HG02610 (cell line): ENCODE results near the gene CARMIL3.
A peak's percentile ranks its signal among the peaks of the same experiment; 100 is the strongest.
"Not testable (repeated sequence)": the region's sequence is repeated elsewhere in the genome, so short reads cannot be mapped to it uniquely, and the experiment has no call there.

Experiments used
- ATAC-seq: cut with Tn5 transposase; IDR thresholded peaks from one replicate; pipeline ENCODE4 v1.9.1; 2021; ENCODE audit warnings: mild to moderate bottlenecking, moderate library complexity; ENCODE audit not compliant: unreplicated experiment

Gene CARMIL3

GRCh38 chr14:24036963-24037657 lies 14.7 kb upstream of the CARMIL3 start:
- ATAC-seq, result peak; percentile 18

- ATAC-seq, result no peak
These were observed 14.2 kb upstream of the CARMIL3 start for GRCh38 chr14:24037658-24038037.

- ATAC-seq, result no peak
These were observed 13.1 kb upstream of the CARMIL3 start for GRCh38 chr14:24038686-24039085.

- ATAC-seq, result no peak
These were observed 11.1 kb upstream of the CARMIL3 start for GRCh38 chr14:24040692-24041091.

- no peak for ATAC-seq
These were observed 9.1 kb upstream of the CARMIL3 start for GRCh38 chr14:24042746-24043145.

- ATAC-seq, result not testable (repeated sequence)
These were observed 2.8 kb upstream of the CARMIL3 start for GRCh38 chr14:24049002-24049401.

GRCh38 chr14:24050753-24051152 lies 1.1 kb upstream of the CARMIL3 start:
- ATAC-seq, result not testable (repeated sequence)

- ATAC-seq, result no peak
These were observed 527 bp upstream of the CARMIL3 start for GRCh38 chr14:24051176-24051788.

- ATAC-seq, result no peak
These were observed 1.1 kb downstream of the CARMIL3 start for GRCh38 chr14:24052656-24053547.

- ATAC-seq, result no peak
These were observed 1.9 kb downstream of the CARMIL3 start for GRCh38 chr14:24053548-24054323.

- ATAC-seq, result no peak
These were observed 2.5 kb downstream of the CARMIL3 start for GRCh38 chr14:24054324-24054641.

GRCh38 chr14:24054646-24055045 lies 2.8 kb downstream of the CARMIL3 start:
- ATAC-seq, result no peak

- no peak for ATAC-seq
These were observed 4.4 kb downstream of the CARMIL3 start for GRCh38 chr14:24055971-24056799.

GRCh38 chr14:24056800-24057184 lies 5.0 kb downstream of the CARMIL3 start:
- ATAC-seq, result no peak

- ATAC-seq, result no peak
These were observed 5.5 kb downstream of the CARMIL3 start for GRCh38 chr14:24057271-24057670.

GRCh38 chr14:24057867-24058259 lies 6.1 kb downstream of the CARMIL3 start:
- ATAC-seq, result no peak

GRCh38 chr14:24058260-24058950 lies 6.6 kb downstream of the CARMIL3 start:
- ATAC-seq, result peak; percentile 48

- no peak for ATAC-seq
These were observed 7.2 kb downstream of the CARMIL3 start for GRCh38 chr14:24058951-24059475.

- no peak for ATAC-seq
These were observed 8.1 kb downstream of the CARMIL3 start for GRCh38 chr14:24059841-24060388.
